Measurements from ENCODE around the gene VTCN1. TPM values are rescaled to one million over a fixed set of nuclear protein-coding genes. Genes with fewer than 3 reads are reported as not detected.

The VTCN1 gene
- total RNA-seq, 1 experiment from 2014 or later = 0.17 TPM

DNA sequence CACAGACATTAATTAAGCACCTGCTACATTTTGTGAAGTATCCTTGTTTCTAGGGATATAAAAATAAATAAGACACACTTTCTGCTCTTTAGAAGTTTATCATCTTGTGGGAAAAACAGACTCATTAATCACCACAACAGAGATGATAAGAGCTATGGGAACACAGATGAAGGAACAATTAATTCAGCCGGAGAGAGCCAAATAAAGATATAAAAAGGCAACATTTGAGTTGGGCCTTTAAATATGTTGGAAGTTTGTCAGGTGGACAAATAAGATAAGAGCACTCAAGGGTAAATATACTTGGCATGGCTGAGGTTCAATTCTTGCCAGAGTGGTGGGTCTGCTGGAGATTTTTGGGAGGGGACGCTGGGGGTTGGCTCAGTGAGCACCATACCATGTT is 34.2 kb upstream of the VTCN1 start:
- peaks cover 6% of the 10 kb centered on the region; the same call in 1 of the 2 replicates for H3K27me3 ChIP-seq (ENCODE audit: insufficient read depth, low read length)
- ChIA-PET CTCF (no interaction called here), RAD21 (ENCODE audit: low non-redundant PET in 1 of 2, low total read pairs in 2 of 2, uncharacterized antibody in 2 of 2, unreplicated experiment in 2 of 2) (no interaction called here), POLR2A (no interaction called here)
- DNase-seq (ENCODE audit: low read depth, low spot score) = no peak
- no peaks in the 10 kb centered on the region for H3K9me2 ChIP-seq (ENCODE audit: insufficient read depth)
- H3K36me3 ChIP-seq (ENCODE audit: control insufficient read depth in 1 of 2, insufficient read depth in 2 of 2, low read length in 2 of 2) = no peaks in the 10 kb centered on the region
- H3K27ac ChIP-seq (ENCODE audit: low read depth, low read length) = no peak overlapping the region
- H2AFZ ChIP-seq (ENCODE audit: low read depth, low read length, poor library complexity, severe bottlenecking) = no peak overlapping the region
- H3K4me1 ChIP-seq (ENCODE audit: control insufficient read depth in 1 of 2, insufficient read depth in 2 of 2, low read length in 2 of 2) = no peaks in the 10 kb centered on the region
- H3K9ac ChIP-seq (ENCODE audit: low read length) = no peak overlapping the region
- H4K20me1 ChIP-seq (ENCODE audit: insufficient read depth) = no peaks in the 10 kb centered on the region
- no peaks in the 10 kb centered on the region for H3K79me2 ChIP-seq (ENCODE audit: insufficient read depth, low read length)
- H3K4me2 ChIP-seq (ENCODE audit: low read length) = no peak overlapping the region
- no TSS peak for BruUV-seq (replicated peaks)
- no peaks in the 10 kb centered on the region for H3K9me3 ChIP-seq (ENCODE audit: control insufficient read depth in 1 of 2, insufficient read depth in 1 of 2, low read depth in 1 of 2, low read length in 2 of 2)
- intact Hi-C loops (cut with micrococcal nuclease) = no loop called here
- H3K4me3 ChIP-seq (replicated peaks in 1 of 2; ENCODE audit: low read depth in 1 of 2, low read length in 2 of 2) = no peak overlapping the region
- TF ChIP-seq, protein P1, sequence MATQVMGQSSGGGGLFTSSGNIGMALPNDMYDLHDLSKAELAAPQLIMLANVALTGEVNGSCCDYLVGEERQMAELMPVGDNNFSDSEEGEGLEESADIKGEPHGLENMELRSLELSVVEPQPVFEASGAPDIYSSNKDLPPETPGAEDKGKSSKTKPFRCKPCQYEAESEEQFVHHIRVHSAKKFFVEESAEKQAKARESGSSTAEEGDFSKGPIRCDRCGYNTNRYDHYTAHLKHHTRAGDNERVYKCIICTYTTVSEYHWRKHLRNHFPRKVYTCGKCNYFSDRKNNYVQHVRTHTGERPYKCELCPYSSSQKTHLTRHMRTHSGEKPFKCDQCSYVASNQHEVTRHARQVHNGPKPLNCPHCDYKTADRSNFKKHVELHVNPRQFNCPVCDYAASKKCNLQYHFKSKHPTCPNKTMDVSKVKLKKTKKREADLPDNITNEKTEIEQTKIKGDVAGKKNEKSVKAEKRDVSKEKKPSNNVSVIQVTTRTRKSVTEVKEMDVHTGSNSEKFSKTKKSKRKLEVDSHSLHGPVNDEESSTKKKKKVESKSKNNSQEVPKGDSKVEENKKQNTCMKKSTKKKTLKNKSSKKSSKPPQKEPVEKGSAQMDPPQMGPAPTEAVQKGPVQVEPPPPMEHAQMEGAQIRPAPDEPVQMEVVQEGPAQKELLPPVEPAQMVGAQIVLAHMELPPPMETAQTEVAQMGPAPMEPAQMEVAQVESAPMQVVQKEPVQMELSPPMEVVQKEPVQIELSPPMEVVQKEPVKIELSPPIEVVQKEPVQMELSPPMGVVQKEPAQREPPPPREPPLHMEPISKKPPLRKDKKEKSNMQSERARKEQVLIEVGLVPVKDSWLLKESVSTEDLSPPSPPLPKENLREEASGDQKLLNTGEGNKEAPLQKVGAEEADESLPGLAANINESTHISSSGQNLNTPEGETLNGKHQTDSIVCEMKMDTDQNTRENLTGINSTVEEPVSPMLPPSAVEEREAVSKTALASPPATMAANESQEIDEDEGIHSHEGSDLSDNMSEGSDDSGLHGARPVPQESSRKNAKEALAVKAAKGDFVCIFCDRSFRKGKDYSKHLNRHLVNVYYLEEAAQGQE (IDR thresholded peaks at IDR 0.05; ENCODE audit: low read depth) = no peak
- no peak for ATAC-seq

DNA sequence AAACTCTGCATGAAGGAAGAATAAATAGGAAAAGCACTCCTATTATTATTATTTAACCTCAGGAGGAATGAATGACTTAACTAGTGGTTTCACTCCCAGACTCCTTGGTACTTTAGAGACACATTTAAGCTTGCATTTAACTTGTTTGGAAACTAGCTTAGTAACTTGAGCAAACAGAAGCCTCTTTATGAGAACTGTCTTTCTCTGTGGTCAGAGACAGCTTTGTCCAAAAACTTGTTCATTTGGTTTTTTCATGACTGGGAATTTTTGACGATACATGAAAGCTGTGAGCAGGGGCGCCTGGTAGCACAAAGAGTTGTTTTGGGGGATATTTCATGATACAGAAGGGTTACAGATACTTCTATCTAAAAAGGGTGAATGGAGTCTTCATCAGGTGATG is 33.6 kb upstream of the VTCN1 start:
- ATAC-seq (no peak), DNase-seq (ENCODE audit: low read depth, low spot score) (no peak)
- Histone ChIP-seq H3K9me2 (ENCODE audit: insufficient read depth) (no peaks in the 10 kb centered on the region), H3K9ac (ENCODE audit: low read length) (no peak overlapping the region), H3K9me3 (ENCODE audit: control insufficient read depth in 1 of 2, insufficient read depth in 1 of 2, low read depth in 1 of 2, low read length in 2 of 2) (no peaks in the 10 kb centered on the region), H4K20me1 (ENCODE audit: insufficient read depth) (no peaks in the 10 kb centered on the region), H2AFZ (ENCODE audit: low read depth, low read length, poor library complexity, severe bottlenecking) (no peak overlapping the region), H3K4me1 (ENCODE audit: control insufficient read depth in 1 of 2, insufficient read depth in 2 of 2, low read length in 2 of 2) (no peaks in the 10 kb centered on the region), H3K79me2 (ENCODE audit: insufficient read depth, low read length) (no peaks in the 10 kb centered on the region), H3K4me2 (ENCODE audit: low read length) (no peak overlapping the region), H3K27me3 (ENCODE audit: insufficient read depth, low read length) (peaks cover 6% of the 10 kb centered on the region; the same call in 1 of the 2 replicates), H3K4me3 (replicated peaks in 1 of 2; ENCODE audit: low read depth in 1 of 2, low read length in 2 of 2) (no peak overlapping the region), H3K36me3 (ENCODE audit: control insufficient read depth in 1 of 2, insufficient read depth in 2 of 2, low read length in 2 of 2) (no peaks in the 10 kb centered on the region), H3K27ac (ENCODE audit: low read depth, low read length) (no peak overlapping the region)
- no TSS peak for BruUV-seq (replicated peaks)
- ChIA-PET CTCF (no interaction called here), RAD21 (ENCODE audit: low non-redundant PET in 1 of 2, low total read pairs in 2 of 2, uncharacterized antibody in 2 of 2, unreplicated experiment in 2 of 2) (no interaction called here), POLR2A (no interaction called here)
- TF ChIP-seq, protein P2, sequence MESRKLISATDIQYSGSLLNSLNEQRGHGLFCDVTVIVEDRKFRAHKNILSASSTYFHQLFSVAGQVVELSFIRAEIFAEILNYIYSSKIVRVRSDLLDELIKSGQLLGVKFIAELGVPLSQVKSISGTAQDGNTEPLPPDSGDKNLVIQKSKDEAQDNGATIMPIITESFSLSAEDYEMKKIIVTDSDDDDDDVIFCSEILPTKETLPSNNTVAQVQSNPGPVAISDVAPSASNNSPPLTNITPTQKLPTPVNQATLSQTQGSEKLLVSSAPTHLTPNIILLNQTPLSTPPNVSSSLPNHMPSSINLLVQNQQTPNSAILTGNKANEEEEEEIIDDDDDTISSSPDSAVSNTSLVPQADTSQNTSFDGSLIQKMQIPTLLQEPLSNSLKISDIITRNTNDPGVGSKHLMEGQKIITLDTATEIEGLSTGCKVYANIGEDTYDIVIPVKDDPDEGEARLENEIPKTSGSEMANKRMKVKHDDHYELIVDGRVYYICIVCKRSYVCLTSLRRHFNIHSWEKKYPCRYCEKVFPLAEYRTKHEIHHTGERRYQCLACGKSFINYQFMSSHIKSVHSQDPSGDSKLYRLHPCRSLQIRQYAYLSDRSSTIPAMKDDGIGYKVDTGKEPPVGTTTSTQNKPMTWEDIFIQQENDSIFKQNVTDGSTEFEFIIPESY (IDR thresholded peaks at IDR 0.05; ENCODE audit: extremely low read depth, insufficient replicate concordance, low read length) = no peak
- no peak for TF ChIP-seq JUND (IDR thresholded peaks at IDR 0.05)
- intact Hi-C loops (cut with micrococcal nuclease) = no loop called here
